HL-60 (cell line): ENCODE results near the gene ST8SIA2.

Experiments used
- CTCF ChIP-seq: IDR thresholded peaks from one replicate; pipeline ENCODE4 v1.5.1; 2011; ENCODE audit warnings: low read length, control low read depth, inconsistent platforms; ENCODE audit not compliant: insufficient read depth
- GABPA ChIP-seq: IDR thresholded peaks from 2 replicates; pipeline ENCODE4 v1.6.1; 2012; ENCODE audit warnings: low read depth
- POLR2AphosphoS5 ChIP-seq: IDR thresholded peaks from 2 replicates; pipeline ENCODE4 v1.6.1; 2012; ENCODE audit warnings: low read depth
- REST ChIP-seq: IDR thresholded peaks from 2 replicates; pipeline ENCODE4 v1.6.1; 2012; ENCODE audit warnings: low read depth; ENCODE audit not compliant: insufficient replicate concordance

GRCh38 chr15:92460023-92460422, 66.3 kb downstream of the ST8SIA2 start:
- TF ChIP-seq CTCF (no peak), POLR2AphosphoS5 (no peak), GABPA (no peak), REST (no peak)
